Bronchial epithelial cell (primary cell): ENCODE data around the gene SMYD3. TPM values are rescaled to one million over a fixed set of nuclear protein-coding genes. Genes with fewer than 3 reads are reported as not detected.

Experiments used
- DNase-seq: peaks from one replicate; pipeline ENCODE4 v3.0.0-alpha.2; 2010; ENCODE audit warnings: low read depth
- FAIRE-seq: peaks from 2 replicates; lab custom pipeline; 2011; peaks lifted over from hg19 to GRCh38; lab: Jason Lieb, UNC
- H3K27me3 ChIP-seq: 2 replicates; pipeline ENCODE4 v1.5.1; 2011; ENCODE audit warnings: low read length; ENCODE audit not compliant: control insufficient read depth, insufficient read depth
- H3K36me3 ChIP-seq: 2 replicates; pipeline ENCODE4 v1.5.1; 2011; ENCODE audit warnings: low read length; ENCODE audit not compliant: control insufficient read depth, insufficient read depth
- H3K4me3 ChIP-seq: 2 replicates; pipeline ENCODE4 v1.5.1; 2011; ENCODE audit warnings: mild to moderate bottlenecking, low read depth, low read length, control low read depth
- CTCF ChIP-seq: IDR thresholded peaks from 2 replicates; pipeline ENCODE4 v1.5.1; 2011; ENCODE audit warnings: mild to moderate bottlenecking, moderate library complexity, low read length, control low read depth, inconsistent platforms; ENCODE audit not compliant: insufficient read depth, severe bottlenecking
- total RNA-seq: library from RNA; depleted of rRNA; stranded (reverse); fragments of >200 nt; gene quantifications from 2 replicates; pipeline ENCODE4 v1.2.1, GENCODE V29; 2014

Gene SMYD3
- total RNA-seq, 1 donor from 2014 or later: 17.4 TPM

DNA sequence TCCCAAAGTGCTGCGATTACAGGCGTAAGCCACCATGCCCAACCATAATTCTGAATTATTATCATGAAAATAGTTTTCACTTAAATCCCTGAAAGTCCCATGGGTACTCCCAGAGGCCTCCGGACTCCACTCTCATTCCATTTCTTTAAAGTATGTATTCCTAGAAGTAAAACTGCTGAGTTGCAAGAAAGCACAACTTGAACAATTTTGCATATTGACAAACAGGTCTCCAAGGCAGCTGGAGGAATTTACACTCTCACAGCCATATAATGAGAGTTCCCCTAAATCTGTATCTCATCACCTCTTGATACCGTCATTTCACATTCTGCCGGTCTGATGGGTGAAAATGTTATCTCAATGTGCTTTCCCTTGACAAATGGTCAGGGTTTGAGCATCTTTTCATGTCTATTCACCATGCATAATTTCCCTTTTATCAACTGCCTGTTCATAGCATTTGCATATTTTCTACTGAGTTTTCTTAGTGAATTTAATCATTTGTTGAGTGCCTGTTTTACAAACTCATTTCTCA, 129.4 kb downstream of the SMYD3 start:
- DNase-seq: no peak
- H3K36me3 ChIP-seq: no peaks in the 10 kb centered on the region
- no peak for TF ChIP-seq CTCF
- FAIRE-seq: no peak
- no peaks in the 10 kb centered on the region for H3K27me3 ChIP-seq
- no peak overlapping the region for H3K4me3 ChIP-seq

GRCh38 chr1:246373828-246374569, 133.1 kb downstream of the SMYD3 start:
- Histone ChIP-seq H3K27me3 (no peaks in the 10 kb centered on the region), H3K4me3 (no peak overlapping the region), H3K36me3 (no peaks in the 10 kb centered on the region)
- FAIRE-seq (no peak), DNase-seq (no peak)
- no peak for TF ChIP-seq CTCF

GRCh38 chr1:246372559-246372958, 134.5 kb downstream of the SMYD3 start:
- H3K36me3 ChIP-seq: no peaks in the 10 kb centered on the region
- no peaks in the 10 kb centered on the region for H3K27me3 ChIP-seq
- TF ChIP-seq CTCF: no peak
- FAIRE-seq (no peak), DNase-seq (no peak)
- H3K4me3 ChIP-seq: no peak overlapping the region

DNA sequence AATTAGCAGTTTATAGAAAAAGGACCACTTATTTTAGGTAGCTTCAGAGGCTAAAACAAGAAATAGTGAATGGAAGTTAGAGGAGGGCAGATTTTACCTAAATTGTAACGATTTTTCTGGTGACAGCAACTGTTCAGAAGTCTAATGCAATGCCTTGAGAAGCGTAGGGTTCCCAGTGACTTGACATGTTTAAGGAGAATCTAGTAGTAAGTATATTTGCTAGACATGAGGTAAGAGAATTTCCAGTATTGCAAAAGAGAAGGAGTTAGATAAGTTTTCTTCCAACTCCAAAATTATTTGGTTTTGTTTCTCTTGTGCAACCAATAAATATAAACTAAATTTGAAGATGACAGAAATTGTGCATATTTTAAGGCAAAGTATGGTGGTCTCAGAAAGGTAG, 140.0 kb downstream of the SMYD3 start:
- DNase-seq (no peak), FAIRE-seq (no peak)
- H3K27me3 ChIP-seq: no peaks in the 10 kb centered on the region

DNA sequence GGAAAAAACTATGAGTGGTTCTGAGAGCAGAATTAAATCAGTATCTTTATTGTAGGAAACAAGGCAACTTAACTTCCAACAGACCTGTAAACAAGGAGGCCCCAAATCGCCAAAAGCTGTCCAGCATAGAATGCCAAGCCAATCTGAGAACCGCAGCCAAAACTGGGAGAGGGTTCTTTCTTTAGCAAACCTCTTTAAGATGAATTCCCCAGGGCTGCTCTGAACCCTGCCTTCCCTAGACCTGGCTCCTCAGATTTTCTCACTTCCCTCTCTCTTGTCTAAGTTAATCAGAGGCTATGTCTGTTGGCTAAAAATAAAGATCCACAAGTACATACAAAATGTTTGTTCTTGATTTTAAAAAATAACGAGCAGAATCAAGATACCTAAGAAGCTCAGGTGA, 141.4 kb downstream of the SMYD3 start:
- no peak for FAIRE-seq
- no peaks in the 10 kb centered on the region for H3K36me3 ChIP-seq

More for the DNA sequence above, 140.0 kb downstream of the SMYD3 start:
- H3K36me3 ChIP-seq: no peaks in the 10 kb centered on the region
- no peak overlapping the region for H3K4me3 ChIP-seq
- no peak for TF ChIP-seq CTCF

More for the DNA sequence above, 141.4 kb downstream of the SMYD3 start:
- Histone ChIP-seq H3K27me3 (no peaks in the 10 kb centered on the region), H3K4me3 (no peak overlapping the region)
- TF ChIP-seq CTCF: no peak
- no peak for DNase-seq
